IMR-90 (cell line): ENCODE data around the gene SF3B2. TPM values are rescaled to one million over a fixed set of nuclear protein-coding genes. Genes with fewer than 3 reads are reported as not detected.

Experiments
- ATAC-seq: fragments of 200-7000 bp; cut with Tn5 transposase; 2 replicates; pipeline ENCODE4 v1.9.1; 2020; ENCODE audit warnings: low read depth, mild to moderate bottlenecking, moderate library complexity
- BruUV-seq: library from RNA; stranded (reverse); fragments of 400-500 nt; replicated peaks from 2 replicates; lab custom pipeline; 2021; lab: Mats Ljungman, UMichigan
- CTCF ChIA-PET: fragments of 300-600 bp; formaldehyde crosslinking; extraction: SDS; loops from one replicate; lab custom pipeline; 2021; ENCODE audit warnings: antibody characterized with exemption; lab: Yijun Ruan, JAX
- POLR2A ChIA-PET: fragments of 300-600 bp; sonication (Branson Sonifier 250); formaldehyde crosslinking; loops from one replicate; lab custom pipeline; 2022; ENCODE audit warnings: antibody characterized with exemption; ENCODE audit not compliant: unreplicated experiment; lab: Charles Lee
- DNase-seq: peaks from one replicate; pipeline ENCODE4 v3.0.0; 2013
- H2AFZ ChIP-seq: replicated peaks from 2 replicates; pipeline ENCODE3; 2013; ENCODE audit warnings: low read length, mild to moderate bottlenecking; ENCODE audit not compliant: poor library complexity
- H2AK5ac ChIP-seq: 2 replicates; pipeline ENCODE4 v1.6.1; 2013; ENCODE audit warnings: low read depth, low read length, inconsistent platforms
- H2AK9ac ChIP-seq: replicated peaks from 2 replicates; pipeline ENCODE3; 2013; ENCODE audit warnings: mild to moderate bottlenecking, low read depth, low read length, moderate library complexity; ENCODE audit not compliant: poor library complexity
- H2BK120ac ChIP-seq: 2 replicates; pipeline ENCODE4 v1.6.1; 2013; ENCODE audit warnings: low read depth, low read length, inconsistent platforms
- H2BK15ac ChIP-seq: 3 replicates; pipeline ENCODE4 v1.6.1; 2013; ENCODE audit warnings: low read depth, low read length, inconsistent platforms
- H2BK20ac ChIP-seq: 2 replicates; pipeline ENCODE4 v1.6.1; 2013; ENCODE audit warnings: low read depth, mild to moderate bottlenecking, inconsistent platforms, low read length, moderate library complexity
- H2BK5ac ChIP-seq: 2 replicates; pipeline ENCODE4 v1.6.1; 2013; ENCODE audit warnings: mild to moderate bottlenecking, low read depth, low read length, inconsistent platforms; ENCODE audit not compliant: poor library complexity, severe bottlenecking
- H3K14ac ChIP-seq: replicated peaks from 2 replicates; pipeline ENCODE4 v1.6.1; 2013; ENCODE audit warnings: low read depth, low read length, inconsistent platforms
- H3K18ac ChIP-seq: 2 replicates; pipeline ENCODE4 v1.6.1; 2013; ENCODE audit warnings: low read depth, low read length, control low read depth
- H3K23ac ChIP-seq: 2 replicates; pipeline ENCODE4 v1.6.1; 2013; ENCODE audit warnings: low read depth, low read length, inconsistent platforms
- H3K27ac ChIP-seq: 2 replicates; pipeline ENCODE4 v1.5.1; 2013; ENCODE audit warnings: mild to moderate bottlenecking, control low read depth, low read length; ENCODE audit not compliant: insufficient read depth
- H3K27me3 ChIP-seq: 2 replicates; pipeline ENCODE4 v1.6.1; 2013; ENCODE audit warnings: low read length; ENCODE audit not compliant: control insufficient read depth, insufficient read depth
- H3K36me3 ChIP-seq: 2 replicates; pipeline ENCODE4 v1.6.1; 2013; ENCODE audit warnings: low read length, mixed read lengths; ENCODE audit not compliant: control insufficient read depth, insufficient read depth
- H3K4ac ChIP-seq: 2 replicates; pipeline ENCODE4 v1.6.1; 2013; ENCODE audit warnings: low read depth, low read length, inconsistent platforms
- H3K4me1 ChIP-seq: 2 replicates; pipeline ENCODE4 v1.6.1; 2013; ENCODE audit warnings: low read length, mixed read lengths; ENCODE audit not compliant: control insufficient read depth, insufficient read depth
- H3K4me2 ChIP-seq: 2 replicates; pipeline ENCODE4 v1.6.1; 2013; ENCODE audit warnings: low read depth, mild to moderate bottlenecking, control low read depth, low read length, moderate library complexity
- H3K4me3 ChIP-seq: 2 replicates; pipeline ENCODE4 v1.5.1; 2013; ENCODE audit warnings: low read depth, mild to moderate bottlenecking, control low read depth, low read length, moderate library complexity; ENCODE audit not compliant: insufficient read depth
- H3K56ac ChIP-seq: 2 replicates; pipeline ENCODE4 v1.6.1; 2013; ENCODE audit warnings: low read length, inconsistent platforms; ENCODE audit not compliant: insufficient read depth; ENCODE audit errors: extremely low read depth
- H3K79me1 ChIP-seq, 2 experiments: 2 replicates each; pipeline ENCODE4 v1.6.1; 2013; ENCODE audit warnings: low read length in 2 of 2, inconsistent platforms in 1 of 2, low read depth in 1 of 2
- H3K9ac ChIP-seq: 2 replicates; pipeline ENCODE4 v1.6.1; 2013; ENCODE audit warnings: low read depth, low read length, control low read depth
- H3K9me1 ChIP-seq: 2 replicates; pipeline ENCODE4 v1.6.1; 2013; ENCODE audit warnings: low read length, inconsistent platforms; ENCODE audit not compliant: insufficient read depth
- H3K9me3 ChIP-seq: 2 replicates; pipeline ENCODE4 v1.6.1; 2013; ENCODE audit warnings: low read length; ENCODE audit not compliant: control insufficient read depth, insufficient read depth
- H4K20me1 ChIP-seq: 2 replicates; pipeline ENCODE4 v1.6.1; 2013; ENCODE audit warnings: low read length, inconsistent platforms; ENCODE audit not compliant: insufficient read depth
- H4K5ac ChIP-seq: 2 replicates; pipeline ENCODE4 v1.6.1; 2013; ENCODE audit warnings: mild to moderate bottlenecking, low read depth, low read length, control low read depth
- H4K8ac ChIP-seq, 2 experiments: 2 replicates each; pipeline ENCODE4 v1.6.1; 2013; ENCODE audit warnings: low read depth in 2 of 2, low read length in 2 of 2, control low read depth in 1 of 2, inconsistent platforms in 1 of 2
- H4K91ac ChIP-seq: 2 replicates; pipeline ENCODE4 v1.6.1; 2013; ENCODE audit warnings: low read depth, low read length, inconsistent platforms; ENCODE audit not compliant: insufficient read depth
- CEBPB ChIP-seq: IDR thresholded peaks from 2 replicates; pipeline ENCODE4 v1.6.1; 2012; ENCODE audit warnings: low read depth, low read length, improper control_type of control experiment
- FOS ChIP-seq: fragments of 150-350 bp; IDR thresholded peaks from 2 replicates; pipeline ENCODE4 v1.6.1; 2016; ENCODE audit warnings: low read depth, low read length
- MAZ ChIP-seq: IDR thresholded peaks from 2 replicates; pipeline ENCODE4 v1.6.1; 2012; ENCODE audit warnings: low read depth, mild to moderate bottlenecking, low read length, improper control_type of control experiment, moderate library complexity, borderline replicate concordance
- POLR2A ChIP-seq: IDR thresholded peaks from 2 replicates; pipeline ENCODE4 v1.6.1; 2012; ENCODE audit warnings: mild to moderate bottlenecking, low read depth, low read length
- RAD21 ChIP-seq: IDR thresholded peaks from 2 replicates; pipeline ENCODE4 v1.6.1; 2012; ENCODE audit warnings: low read length, improper control_type of control experiment
- RCOR1 ChIP-seq: IDR thresholded peaks from 2 replicates; pipeline ENCODE4 v1.6.1; 2012; ENCODE audit warnings: mild to moderate bottlenecking, low read length, improper control_type of control experiment; ENCODE audit not compliant: insufficient replicate concordance
- WGBS, 2 experiments: methylation state at CpG; one replicate each; pipeline versions ENCODE4 v1.1.5 to v1.1.7; 2013; ENCODE audit warnings: missing lambda C conversion rate in 2 of 2; ENCODE audit not compliant: insufficient read length in 1 of 2; ENCODE audit errors: extremely low coverage in 2 of 2; 5-methylcytosine and 5-hydroxymethylcytosine counted together
- dilution Hi-C: fragments of 300-500 bp; cut with HindIII; formaldehyde crosslinking; loops from one replicate; pipeline ENCODE4 v1.14.3; 2018; ENCODE audit warnings: low sequenced_read_pairs; ENCODE audit not compliant: unreplicated experiment
- in situ Hi-C: fragments of 300-500 bp; cut with MboI; formaldehyde crosslinking; loops from 3 replicates; pipeline ENCODE4 v1.14.3; 2019; ENCODE audit warnings: low sequenced_read_pairs, inconsistent platforms, mixed read lengths
- intact Hi-C: fragments of 100-400 bp; cut with micrococcal nuclease; formaldehyde crosslinking; loops from 2 replicates; pipeline ENCODE4 v1.10.0; 2022
- polyA plus RNA-seq, 3 experiments: library from polyadenylated mRNA; depleted of rRNA; stranded (reverse); fragments of >200 nt; gene quantifications; 2 replicates each; pipeline ENCODE4 v1.2.3, GENCODE V29; 2012; ENCODE audit warnings: low replicate concordance in 1 of 3
- total RNA-seq: library from RNA; depleted of rRNA; stranded (reverse); fragments of >200 nt; gene quantifications from 2 replicates; pipeline ENCODE4 v1.2.3, GENCODE V29; 2012

Gene SF3B2
- total and polyA plus RNA-seq, 2 of the 4 experiments (the other 2 are of a cell fraction), result 120 to 122 TPM

GRCh38 chr11:66080055-66080817, 28.1 kb downstream of the SF3B2 start:
- no peak overlapping the region for H3K9ac ChIP-seq
- no peak overlapping the region for H3K4me2 ChIP-seq
- DNase-seq (peak; percentile 82), ATAC-seq (peak; percentile 87)
- H2BK5ac ChIP-seq, result peak overlapping the region; percentile 65
- CTCF ChIA-PET, result no interaction called here
- no peak overlapping the region for H2BK15ac ChIP-seq
- no TSS peak for BruUV-seq
- H4K8ac ChIP-seq, result no peak overlapping the region
- H3K9me3 ChIP-seq, result no peaks in the 10 kb centered on the region
- no peak overlapping the region for H3K18ac ChIP-seq
- peaks cover 26% of the 10 kb centered on the region for H3K4me1 ChIP-seq
- no peak overlapping the region for H3K27ac ChIP-seq
- H3K9me1 ChIP-seq, result peaks cover 23% of the 10 kb centered on the region
- no peak overlapping the region for H3K4me3 ChIP-seq
- no peak overlapping the region for H3K56ac ChIP-seq
- H2AK9ac ChIP-seq, result peak overlapping the region; percentile 63
- dilution Hi-C loops (no loop called here), intact Hi-C loops (loop anchor here (5.0 to 10.0 kb wide), 2 partner anchors 37 to 125 kb away; no protein-coding TSS in a partner anchor), in situ Hi-C loops (no loop called here)
- H3K36me3 ChIP-seq, result peaks cover 4% of the 10 kb centered on the region; the same call in 1 of the 2 replicates
- no peak overlapping the region for H4K5ac ChIP-seq
- peak overlapping the region; percentile 75 for H3K14ac ChIP-seq
- TF ChIP-seq CEBPB (peak; percentile 51; the same call in 1 of the 2 replicates), FOS (peak; percentile 62), RAD21 (no peak), MAZ (0 out of 2 replicates have a peak, but pooled peaks have one; percentile 15), POLR2A (no peak), RCOR1 (peak; percentile 64)
- 98% methylated on average over 5 of the region's 9 CpGs; no CpG with 5 or more reads in 1 of the 2 experiments for WGBS, 2 experiments
- peak overlapping the region; percentile 25 for H2AK5ac ChIP-seq
- peak overlapping the region; percentile 14; the same call in 1 of the 2 replicates for H3K23ac ChIP-seq
- H2AFZ ChIP-seq, result no peak overlapping the region
- POLR2A ChIA-PET, result interaction anchor here (0.6 kb wide), 1 partner anchor 10 kb away, joined by 8 read pairs; no protein-coding TSS in a partner anchor
- H2BK120ac ChIP-seq, result no peak overlapping the region
- H4K20me1 ChIP-seq, result peaks cover 75% of the 10 kb centered on the region
- peak overlapping the region; percentile 72 for H3K4ac ChIP-seq
- H4K91ac ChIP-seq, result no peak overlapping the region
- peaks cover 30 to 86% of the 10 kb centered on the region in 2 experiments for H3K79me1 ChIP-seq
- peak overlapping the region; percentile 28; the same call in 1 of the 2 replicates for H2BK20ac ChIP-seq
- no peaks in the 10 kb centered on the region for H3K27me3 ChIP-seq
